GM19455 (cell line): Measurements from ENCODE around the gene EIF6.

Source experiments
- ATAC-seq: cut with Tn5 transposase; IDR thresholded peaks from one replicate; pipeline ENCODE4 v1.9.1; 2021; ENCODE audit not compliant: unreplicated experiment

EIF6 gene

DNA sequence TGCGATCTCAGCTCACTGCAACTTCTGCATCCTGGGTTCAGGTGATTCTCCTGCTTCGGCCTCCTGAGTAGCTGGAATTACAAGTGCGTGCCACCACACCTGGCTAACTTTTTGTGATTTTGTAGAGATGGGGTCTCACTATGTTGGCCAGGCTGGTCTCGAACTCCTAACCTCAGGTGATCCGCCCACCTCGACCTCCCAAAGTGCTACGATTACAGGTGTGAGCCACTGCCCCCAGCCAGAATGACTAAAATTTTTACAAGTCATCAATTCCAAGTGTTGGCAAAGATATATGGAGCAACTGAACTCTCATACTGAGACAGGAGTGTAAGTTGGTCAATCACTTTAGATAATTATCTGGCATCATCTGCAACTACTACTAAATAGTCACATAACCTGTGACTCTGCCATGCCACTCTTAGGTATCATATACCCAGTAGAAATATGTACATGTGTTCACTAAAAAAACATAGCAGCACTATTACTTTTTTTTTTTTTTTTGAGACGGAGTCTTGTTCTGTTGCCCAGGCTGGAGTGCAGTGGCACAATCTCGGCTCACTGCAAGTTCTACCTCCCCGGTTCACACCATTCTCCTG is 3.0 kb downstream of the EIF6 start:
- no peak for ATAC-seq

GRCh38 chr20:35280523-35280922 is 4.0 kb downstream of the EIF6 start:
- ATAC-seq = no peak

- ATAC-seq = no peak
These were observed 4.9 kb downstream of the EIF6 start for GRCh38 chr20:35279533-35280174.

GRCh38 chr20:35279040-35279439 is 5.5 kb downstream of the EIF6 start:
- ATAC-seq = no peak

GRCh38 chr20:35277531-35278395 is 6.8 kb downstream of the EIF6 start, which contains the start of gene MMP24OS:
MMP24OS (minus strand) TSS chr20:35278122; CDS start chr20:35277929, 193 bp downstream.
- ATAC-seq = peak; percentile 77

GRCh38 chr20:35277127-35277526 is 7.4 kb downstream of the EIF6 start:
- no peak for ATAC-seq

- ATAC-seq = no peak
These were observed 8.2 kb downstream of the EIF6 start for GRCh38 chr20:35276408-35276807.

GRCh38 chr20:35275741-35276251 is 8.8 kb downstream of the EIF6 start:
- ATAC-seq = no peak

- ATAC-seq = no peak
These were observed 10.1 kb downstream of the EIF6 start for GRCh38 chr20:35274172-35275092.

DNA sequence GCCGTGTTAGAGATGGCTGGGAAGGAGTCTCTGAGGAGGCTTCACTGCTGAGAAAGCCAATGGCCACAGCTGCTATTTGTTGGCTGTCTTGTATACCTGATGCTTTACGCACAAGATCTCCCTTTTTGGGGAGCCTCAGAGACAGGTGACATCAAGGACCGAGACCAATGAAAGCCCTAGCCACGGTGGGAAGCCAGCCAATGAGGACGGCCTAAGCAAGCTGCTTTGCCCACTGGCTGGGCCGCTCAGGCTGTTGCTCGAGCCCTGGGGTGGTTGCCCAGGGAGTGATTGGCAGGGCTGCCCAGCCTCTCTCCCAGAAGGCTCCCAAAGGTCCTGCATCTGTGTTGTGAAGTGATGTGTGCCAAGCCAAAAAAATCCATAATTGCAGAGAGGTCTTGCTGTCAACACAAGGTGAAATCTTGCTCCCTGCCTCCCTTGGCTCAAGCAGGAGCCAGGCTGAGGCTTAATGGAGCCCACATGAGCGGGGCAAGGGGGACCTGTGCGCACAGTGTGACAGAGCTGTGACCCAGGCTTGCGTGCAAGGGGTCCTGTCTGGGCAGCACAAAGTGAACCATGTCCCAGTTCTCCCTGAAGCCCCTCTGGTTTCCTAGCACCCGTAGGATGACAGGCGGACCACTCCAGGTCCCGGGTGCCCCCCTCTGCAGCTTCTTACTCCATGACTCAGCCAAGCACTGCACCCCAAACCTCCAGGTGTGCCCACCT is 11.0 kb downstream of the EIF6 start:
- ATAC-seq = no peak

DNA sequence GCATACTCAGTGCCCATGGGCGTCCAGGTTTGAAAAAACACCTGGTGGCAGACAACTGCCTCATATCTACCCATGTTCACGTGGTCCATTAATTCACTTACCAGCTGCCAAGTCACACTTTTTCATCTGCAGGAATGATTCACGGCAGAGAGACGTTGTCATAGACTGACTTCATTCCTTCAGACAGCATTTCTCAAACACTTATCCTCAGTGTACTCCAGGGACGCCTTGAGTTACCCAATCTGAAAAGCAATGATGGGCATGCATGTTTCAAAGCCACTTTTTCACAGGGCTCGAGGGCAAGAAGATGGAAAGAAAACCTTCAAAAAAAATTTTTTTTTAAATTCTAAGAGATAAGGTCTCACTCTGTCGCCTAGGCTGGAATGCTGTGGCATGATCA is 12.7 kb downstream of the EIF6 start:
- no peak for ATAC-seq

DNA sequence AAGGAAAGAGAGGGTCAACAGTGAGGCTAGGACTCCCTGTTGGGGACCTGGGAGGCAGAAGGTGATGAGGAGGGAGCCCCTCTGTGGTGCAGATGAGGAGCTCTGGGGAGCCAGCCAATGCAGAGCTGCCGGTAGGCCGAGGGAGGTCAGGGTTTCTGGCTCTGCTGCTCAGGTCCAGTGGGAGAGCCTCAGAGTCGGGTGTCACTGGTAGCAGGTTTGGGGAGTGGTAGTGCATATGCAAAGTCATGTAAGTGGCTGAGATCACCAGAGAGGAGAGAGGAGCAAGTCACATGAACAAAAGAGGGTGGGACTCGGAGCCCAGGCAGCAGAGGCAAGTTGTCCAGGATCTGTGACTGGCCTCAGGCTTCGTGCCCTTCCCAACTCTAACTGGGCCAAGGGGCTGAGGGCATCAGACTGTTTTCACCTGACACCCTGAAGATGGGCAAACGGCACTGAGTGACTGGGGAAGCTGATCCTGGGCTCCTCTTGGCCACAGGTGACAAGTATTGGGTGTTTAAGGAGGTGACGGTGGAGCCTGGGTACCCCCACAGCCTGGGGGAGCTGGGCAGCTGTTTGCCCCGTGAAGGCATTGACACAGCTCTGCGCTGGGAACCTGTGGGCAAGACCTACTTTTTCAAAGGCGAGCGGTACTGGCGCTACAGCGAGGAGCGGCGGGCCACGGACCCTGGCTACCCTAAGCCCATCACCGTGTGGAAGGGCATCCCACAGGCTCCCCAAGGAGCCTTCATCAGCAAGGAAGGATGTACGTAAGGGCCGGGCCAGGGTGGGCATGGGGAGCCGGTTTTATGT is 13.3 kb downstream of the EIF6 start:
- no peak for ATAC-seq

- no peak for ATAC-seq
These were observed 14.3 kb downstream of the EIF6 start for GRCh38 chr20:35270021-35270902.

DNA sequence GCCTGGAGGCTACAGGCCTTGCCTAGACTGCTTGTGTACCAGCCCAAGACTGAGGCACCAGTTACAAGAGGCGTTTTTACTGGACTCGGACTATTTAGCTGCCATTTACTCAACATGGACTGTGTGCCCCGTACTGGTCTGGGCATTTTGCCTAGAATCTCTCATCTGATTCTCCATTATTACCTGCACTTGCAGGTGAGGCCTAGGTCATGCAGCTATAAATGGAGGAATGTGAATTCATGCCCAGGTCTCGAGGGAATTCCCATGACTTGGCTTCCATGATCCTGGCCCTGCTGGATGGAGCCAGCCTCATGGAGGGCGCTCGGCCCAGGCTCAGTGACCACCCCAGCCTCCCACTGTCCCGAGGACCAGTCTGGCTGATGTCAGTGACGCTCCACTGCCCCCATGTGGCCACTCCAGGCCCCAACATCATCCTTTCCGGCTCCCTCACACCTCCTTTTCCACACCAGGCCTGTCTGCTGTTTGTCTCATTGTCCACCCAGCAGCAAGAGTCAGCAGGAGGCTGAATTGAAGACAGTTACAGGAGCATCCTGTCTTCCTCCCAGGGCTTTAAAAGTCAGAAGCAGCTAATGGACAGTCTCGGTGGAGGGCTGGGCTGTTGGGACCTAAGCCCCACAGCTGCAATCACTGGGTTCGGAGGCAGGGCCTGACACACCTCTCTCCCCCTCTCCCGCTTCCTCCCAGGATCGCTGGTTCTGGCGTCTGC is 15.4 kb downstream of the EIF6 start:
- no peak for ATAC-seq

- ATAC-seq = no peak
These were observed 17.5 kb downstream of the EIF6 start for GRCh38 chr20:35267092-35267491.

DNA sequence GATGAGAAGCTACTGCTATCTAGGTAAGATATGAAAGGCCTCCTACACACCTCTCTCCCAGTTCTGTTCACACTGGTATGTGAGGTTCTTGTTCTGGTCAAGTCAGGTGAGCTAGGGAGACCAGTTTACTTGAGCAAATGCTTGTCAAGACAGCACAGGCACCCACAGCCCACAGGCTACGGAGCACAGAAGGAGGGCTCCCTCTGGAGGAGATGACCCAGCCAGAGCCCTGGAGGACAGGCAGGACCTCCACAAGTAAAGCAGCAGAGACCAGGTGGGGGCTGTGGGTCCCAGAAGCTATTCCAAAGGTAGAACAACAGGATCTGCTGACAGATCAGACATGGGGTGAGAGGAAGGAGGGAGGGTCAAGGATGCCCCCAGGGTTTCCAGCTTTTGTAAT is 19.8 kb downstream of the EIF6 start:
- no peak for ATAC-seq

DNA sequence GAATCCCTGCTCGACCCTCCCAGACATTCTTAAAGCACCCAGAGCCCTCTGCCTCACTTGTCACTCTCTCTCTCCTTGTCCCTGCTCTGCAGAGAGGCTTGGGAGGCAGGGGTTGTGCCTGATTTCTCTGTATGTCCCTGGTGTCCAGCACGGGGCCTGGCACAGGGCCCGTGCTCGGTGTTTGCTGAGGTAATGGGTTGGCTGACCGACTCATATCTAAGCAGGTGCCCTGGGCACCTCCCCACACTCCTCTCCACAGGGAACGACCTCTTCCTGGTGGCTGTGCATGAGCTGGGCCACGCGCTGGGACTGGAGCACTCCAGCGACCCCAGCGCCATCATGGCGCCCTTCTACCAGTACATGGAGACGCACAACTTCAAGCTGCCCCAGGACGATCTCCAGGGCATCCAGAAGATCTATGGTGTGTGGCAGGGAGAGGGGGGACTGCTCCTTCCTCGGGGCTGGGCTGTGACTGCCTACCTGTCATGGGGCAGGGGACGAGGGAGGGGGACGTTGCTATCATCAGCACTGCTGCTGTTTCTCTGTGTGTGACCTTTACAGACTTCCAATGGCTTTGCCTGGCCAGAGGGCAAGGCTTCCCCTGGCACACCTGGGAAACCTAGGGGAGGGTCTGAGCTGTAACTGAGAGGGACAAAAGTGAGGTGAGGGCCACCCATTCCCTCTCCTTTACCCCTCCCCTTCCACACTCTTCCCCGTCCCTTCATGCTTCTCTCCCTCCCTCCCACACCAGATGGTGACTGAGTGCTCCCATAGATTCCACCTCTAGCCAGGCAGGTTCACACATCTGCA is 20.8 kb downstream of the EIF6 start:
- ATAC-seq = no peak
